Measurements from ENCODE around the gene RFC3.
A peak's percentile ranks its signal among the peaks of the same experiment; 100 is the strongest.

The RFC3 gene

DNA sequence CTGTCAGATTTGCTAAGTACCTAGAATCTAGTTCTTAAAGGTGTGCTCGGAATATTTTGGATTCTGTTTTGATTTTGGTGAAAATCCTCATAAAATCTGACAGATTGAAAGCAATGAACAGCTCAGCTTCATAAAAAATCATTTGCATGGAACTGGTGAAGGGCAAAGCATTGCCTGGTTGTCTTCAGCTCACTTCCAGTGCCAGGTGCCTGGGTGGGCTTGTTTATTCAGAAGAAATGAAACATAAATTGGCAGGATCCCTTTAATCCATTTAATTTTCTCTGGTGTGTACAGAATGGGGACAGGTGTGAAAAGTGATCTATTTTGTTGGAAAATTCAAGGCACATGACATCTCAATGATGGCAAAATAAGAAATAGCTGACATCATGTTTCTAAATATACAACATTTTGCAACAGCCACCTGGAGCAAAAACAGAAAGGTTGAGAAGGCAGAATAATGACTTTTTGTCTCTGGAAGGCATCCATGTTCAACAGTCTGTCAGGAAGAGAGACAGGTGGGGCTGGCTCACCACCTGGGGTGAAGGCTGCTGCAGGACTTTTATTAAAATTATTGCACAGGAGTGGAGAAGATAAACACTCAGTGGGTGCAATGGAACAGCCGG is 52.2 kb downstream of the RFC3 start:
- no peak for DNase-seq (ENCODE audit: low read depth)
- no peak overlapping the region for H3K4me3 ChIP-seq (ENCODE audit: control insufficient read depth, low read depth, low read length)
- TF ChIP-seq, protein P1, sequence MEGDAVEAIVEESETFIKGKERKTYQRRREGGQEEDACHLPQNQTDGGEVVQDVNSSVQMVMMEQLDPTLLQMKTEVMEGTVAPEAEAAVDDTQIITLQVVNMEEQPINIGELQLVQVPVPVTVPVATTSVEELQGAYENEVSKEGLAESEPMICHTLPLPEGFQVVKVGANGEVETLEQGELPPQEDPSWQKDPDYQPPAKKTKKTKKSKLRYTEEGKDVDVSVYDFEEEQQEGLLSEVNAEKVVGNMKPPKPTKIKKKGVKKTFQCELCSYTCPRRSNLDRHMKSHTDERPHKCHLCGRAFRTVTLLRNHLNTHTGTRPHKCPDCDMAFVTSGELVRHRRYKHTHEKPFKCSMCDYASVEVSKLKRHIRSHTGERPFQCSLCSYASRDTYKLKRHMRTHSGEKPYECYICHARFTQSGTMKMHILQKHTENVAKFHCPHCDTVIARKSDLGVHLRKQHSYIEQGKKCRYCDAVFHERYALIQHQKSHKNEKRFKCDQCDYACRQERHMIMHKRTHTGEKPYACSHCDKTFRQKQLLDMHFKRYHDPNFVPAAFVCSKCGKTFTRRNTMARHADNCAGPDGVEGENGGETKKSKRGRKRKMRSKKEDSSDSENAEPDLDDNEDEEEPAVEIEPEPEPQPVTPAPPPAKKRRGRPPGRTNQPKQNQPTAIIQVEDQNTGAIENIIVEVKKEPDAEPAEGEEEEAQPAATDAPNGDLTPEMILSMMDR (IDR thresholded peaks at IDR 0.05; ENCODE audit: control insufficient read depth, insufficient read depth, low read depth, low read length, missing control alignments): no peak

DNA sequence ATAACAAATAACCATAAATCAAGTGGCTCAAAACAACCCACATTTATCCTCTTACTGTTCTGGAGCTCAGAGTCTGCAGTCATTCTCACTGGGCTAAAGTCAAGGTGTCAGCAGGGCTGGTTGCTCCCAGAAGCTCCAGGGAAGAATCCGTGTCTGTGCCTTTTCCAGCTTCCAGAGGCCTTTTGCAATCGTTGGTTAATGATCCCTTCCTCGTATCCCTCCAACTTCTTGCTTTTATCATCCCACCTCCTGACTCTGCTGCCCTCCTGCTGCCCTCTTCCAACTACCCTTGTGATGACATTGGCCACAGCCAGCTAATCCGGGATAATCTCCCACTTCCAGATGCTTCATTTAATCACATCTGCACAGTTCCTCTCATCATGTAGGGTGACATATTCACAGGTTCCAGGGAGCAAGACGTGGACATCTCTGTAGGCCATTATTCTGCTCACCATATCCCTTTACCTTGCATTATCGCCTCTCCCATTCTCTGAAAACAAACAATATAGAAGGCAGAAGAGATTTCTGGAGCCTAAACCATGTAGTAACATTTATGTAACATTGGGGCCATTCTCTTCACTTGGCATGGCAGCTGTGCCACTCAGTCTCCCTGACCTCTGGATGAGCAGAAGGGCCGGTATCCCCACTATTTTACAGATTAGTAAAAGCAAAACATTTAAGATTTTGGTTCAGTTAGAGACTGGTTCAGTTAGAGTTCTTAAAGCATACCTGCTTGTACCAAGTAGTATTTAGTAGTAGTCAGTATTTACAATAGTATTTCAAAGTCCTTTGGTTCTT is 53.5 kb downstream of the RFC3 start:
- no peak overlapping the region for H3K4me3 ChIP-seq (ENCODE audit: control insufficient read depth, low read depth, low read length)
- TF ChIP-seq, protein P1 (IDR thresholded peaks at IDR 0.05; ENCODE audit: control insufficient read depth, insufficient read depth, low read depth, low read length, missing control alignments): no peak
- DNase-seq (ENCODE audit: low read depth): no peak

DNA sequence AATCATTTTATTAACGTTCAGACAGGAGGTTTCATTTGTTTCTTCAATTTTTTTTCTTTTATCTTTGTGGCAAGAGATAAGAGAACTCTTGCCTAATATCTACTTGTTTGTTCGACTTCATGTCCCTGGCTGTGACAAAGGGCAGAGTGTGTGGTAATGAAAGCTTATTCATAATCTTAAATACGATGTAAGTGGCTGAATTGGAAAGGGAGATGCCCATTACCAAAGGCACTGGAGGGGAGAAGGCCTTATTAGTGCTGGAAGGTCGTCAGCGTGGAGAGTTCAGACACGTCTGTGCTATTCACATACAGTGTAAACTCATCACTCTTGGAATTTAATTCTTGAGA is 54.0 kb downstream of the RFC3 start:
- no peak for DNase-seq (ENCODE audit: low read depth)
- TF ChIP-seq, protein P1 (IDR thresholded peaks at IDR 0.05; ENCODE audit: control insufficient read depth, insufficient read depth, low read depth, low read length, missing control alignments): no peak
- H3K4me3 ChIP-seq (ENCODE audit: control insufficient read depth, low read depth, low read length): no peak overlapping the region

DNA sequence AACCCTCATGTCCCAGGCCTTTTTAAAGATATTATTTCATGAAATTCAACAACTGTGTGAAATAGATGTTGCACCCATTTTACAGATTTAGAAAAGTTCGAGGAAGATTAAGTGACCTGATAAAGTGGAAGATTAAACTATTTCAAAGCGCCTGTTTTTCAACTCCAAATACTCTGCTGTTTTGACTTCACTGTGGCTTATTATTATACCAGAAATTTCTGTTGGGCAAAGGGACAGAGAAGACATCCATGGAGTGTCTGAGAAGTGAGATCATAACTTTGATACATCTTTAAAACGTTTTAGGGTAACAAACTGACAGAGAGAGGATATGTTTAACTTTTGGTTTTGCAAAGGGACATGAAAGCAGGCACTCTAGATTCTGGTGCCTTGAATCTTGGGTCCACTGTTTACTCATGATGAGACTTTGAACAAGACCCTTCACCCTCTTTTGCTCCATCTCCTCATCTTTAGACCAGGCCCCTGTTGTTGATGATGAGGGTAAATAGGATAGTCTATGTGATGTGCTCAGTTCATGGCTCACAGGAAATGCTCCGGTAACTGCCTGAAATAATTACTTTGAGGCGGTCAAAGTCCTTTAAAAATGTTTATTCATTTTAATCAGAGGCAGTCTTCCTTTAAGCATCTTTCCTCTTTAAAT is 55.4 kb downstream of the RFC3 start:
- TF ChIP-seq, protein P1 (IDR thresholded peaks at IDR 0.05; ENCODE audit: control insufficient read depth, insufficient read depth, low read depth, low read length, missing control alignments): no peak
- no peak overlapping the region for H3K4me3 ChIP-seq (ENCODE audit: control insufficient read depth, low read depth, low read length)
- DNase-seq (ENCODE audit: low read depth): no peak

DNA sequence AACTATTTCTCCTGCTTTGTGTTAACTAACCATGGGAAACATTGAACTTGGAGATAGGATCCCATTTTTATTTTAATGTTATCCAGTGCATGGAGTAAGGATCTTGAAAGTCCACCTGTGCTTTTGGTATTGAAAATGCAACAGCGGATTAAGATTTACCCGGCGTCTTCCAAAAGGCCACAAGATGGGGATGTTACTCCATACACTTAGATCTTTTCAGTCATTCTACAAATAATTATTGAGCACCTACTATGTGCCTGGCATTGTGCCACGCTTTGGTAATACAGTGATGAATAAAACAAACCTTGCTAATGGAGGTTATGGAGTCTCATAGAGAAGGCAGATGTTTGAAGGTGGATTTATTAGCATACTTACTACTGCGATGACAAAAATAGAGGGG is 56.9 kb downstream of the RFC3 start:
- TF ChIP-seq, protein P1 (IDR thresholded peaks at IDR 0.05; ENCODE audit: control insufficient read depth, insufficient read depth, low read depth, low read length, missing control alignments): peak; percentile 20
- H3K4me3 ChIP-seq (ENCODE audit: control insufficient read depth, low read depth, low read length): no peak overlapping the region
- no peak for DNase-seq (ENCODE audit: low read depth)

DNA sequence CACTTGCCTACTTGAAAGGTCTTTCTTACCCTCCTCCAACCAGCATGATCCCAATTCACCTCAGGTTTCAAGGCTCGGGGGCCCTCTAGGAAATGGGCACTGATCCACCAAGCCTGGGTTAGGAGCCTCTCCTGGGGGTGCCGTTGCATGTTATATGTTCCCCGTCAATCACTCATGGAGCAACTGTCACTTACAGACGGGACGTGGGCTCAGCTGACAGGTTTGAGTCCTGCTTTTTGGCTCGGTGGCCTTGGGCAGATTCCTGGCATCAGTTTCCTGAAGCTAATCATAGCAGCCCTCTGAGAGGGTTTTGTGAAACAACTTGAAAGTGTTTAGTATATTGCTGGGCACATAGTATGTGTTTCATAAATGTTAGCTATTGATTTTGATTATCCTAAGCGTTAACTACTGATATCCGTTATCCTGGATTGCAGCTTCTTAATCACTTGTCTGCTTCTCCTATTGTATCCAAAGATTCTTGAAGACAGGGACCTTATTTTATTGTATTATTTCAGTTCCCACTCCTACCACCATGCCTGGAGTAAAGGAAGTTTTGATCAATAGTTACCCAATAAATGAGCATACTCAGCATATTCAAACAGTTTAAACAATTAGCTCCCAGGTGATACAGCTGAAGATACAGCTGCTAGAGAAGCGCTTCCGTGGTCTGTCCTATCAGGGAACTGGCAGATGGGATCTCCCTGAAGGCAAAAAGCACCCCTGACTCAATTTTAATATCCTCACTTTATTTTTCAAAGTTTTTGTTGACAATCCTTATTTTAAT is 57.9 kb downstream of the RFC3 start:
- TF ChIP-seq, protein P1 (IDR thresholded peaks at IDR 0.05; ENCODE audit: control insufficient read depth, insufficient read depth, low read depth, low read length, missing control alignments): no peak
- DNase-seq (ENCODE audit: low read depth): no peak
- H3K4me3 ChIP-seq (ENCODE audit: control insufficient read depth, low read depth, low read length): no peak overlapping the region
